ENCODE results near the gene SPATA13.

The SPATA13 gene

DNA sequence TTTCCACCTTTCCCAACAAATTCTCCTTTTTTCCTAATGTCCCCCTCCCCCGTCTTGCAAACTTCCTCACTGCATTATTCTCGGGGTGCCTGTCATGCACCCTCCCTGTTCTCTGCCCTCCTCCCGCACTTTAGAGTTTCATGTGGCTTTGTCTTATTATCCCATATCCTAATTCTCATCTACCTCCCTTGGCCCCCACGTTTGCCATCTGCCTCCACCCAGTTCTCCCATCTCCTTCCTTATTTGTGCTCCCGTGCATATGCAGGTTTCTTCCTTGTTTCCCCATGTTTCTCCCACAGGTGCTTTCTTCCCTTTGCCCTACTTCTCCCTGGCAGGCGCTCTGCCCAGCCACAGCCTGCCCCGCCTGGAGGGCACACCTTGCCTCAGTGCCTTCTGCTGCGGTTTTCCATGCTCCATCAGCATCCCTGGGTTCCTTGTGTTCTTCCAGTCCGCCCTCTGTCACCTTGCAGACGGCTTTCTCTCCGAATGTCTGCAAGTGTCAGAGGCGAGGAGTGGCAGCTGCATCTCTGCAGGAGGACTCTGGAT lies 1.5 kb downstream of the SPATA13 start:
- WGBS (ENCODE audit: extremely low coverage, insufficient coverage, insufficient read length), result 100% methylated on average over 1 of the region's 12 CpGs
- H3K79me1 ChIP-seq (ENCODE audit: low read length), result peaks cover 5% of the 10 kb centered on the region
- no peaks in the 10 kb centered on the region for H3K36me3 ChIP-seq (ENCODE audit: control insufficient read depth in 1 of 2, insufficient read depth in 2 of 2, low read length in 2 of 2)
- peak overlapping the region; percentile 51 for H3K4me3 ChIP-seq (ENCODE audit: low read depth, low read length)
- H3K23ac ChIP-seq (ENCODE audit: low read length), result no peak overlapping the region
- H3K9ac ChIP-seq (ENCODE audit: low read length), result no peak overlapping the region
- H3K4me1 ChIP-seq (ENCODE audit: control insufficient read depth in 1 of 2, insufficient read depth in 2 of 2, low read length in 2 of 2), result peaks cover 7 to 8% of the 10 kb centered on the region in 2 experiments
- no peak overlapping the region for H2BK5ac ChIP-seq (ENCODE audit: low read depth, low read length, poor library complexity)
- no peak overlapping the region for H3K18ac ChIP-seq (ENCODE audit: low read length)
- H3K14ac ChIP-seq (ENCODE audit: low read length), result no peak overlapping the region
- no peak overlapping the region for H2AFZ ChIP-seq (ENCODE audit: insufficient read depth, low read length, poor library complexity)
- H3K27ac ChIP-seq (ENCODE audit: low read depth, low read length), result no peak overlapping the region
- H2BK12ac ChIP-seq (ENCODE audit: low read length), result no peak overlapping the region
- no peak overlapping the region for H2BK120ac ChIP-seq (ENCODE audit: insufficient read depth, low read length, poor library complexity)
- peaks cover 3% of the 10 kb centered on the region for H3K9me3 ChIP-seq (ENCODE audit: insufficient read depth, low read depth, low read length)
- DNase-seq, result no peak
- H4K12ac ChIP-seq (ENCODE audit: low read depth, low read length), result no peak overlapping the region
- no peak overlapping the region for H4K91ac ChIP-seq (ENCODE audit: low read depth, low read length)
- no peak overlapping the region for H2AK5ac ChIP-seq (ENCODE audit: low read length)
- no peak overlapping the region for H3K4ac ChIP-seq (ENCODE audit: low read depth, low read length)
- H3K79me2 ChIP-seq (ENCODE audit: control insufficient read depth, insufficient read depth, low read length, poor library complexity), result peaks cover 2% of the 10 kb centered on the region
- H4K8ac ChIP-seq (ENCODE audit: low read depth, low read length), result no peak overlapping the region
- H3K4me2 ChIP-seq (ENCODE audit: low read length), result no peak overlapping the region
- H3K27me3 ChIP-seq (ENCODE audit: insufficient read depth, low read length), result peaks cover 15% of the 10 kb centered on the region

DNA sequence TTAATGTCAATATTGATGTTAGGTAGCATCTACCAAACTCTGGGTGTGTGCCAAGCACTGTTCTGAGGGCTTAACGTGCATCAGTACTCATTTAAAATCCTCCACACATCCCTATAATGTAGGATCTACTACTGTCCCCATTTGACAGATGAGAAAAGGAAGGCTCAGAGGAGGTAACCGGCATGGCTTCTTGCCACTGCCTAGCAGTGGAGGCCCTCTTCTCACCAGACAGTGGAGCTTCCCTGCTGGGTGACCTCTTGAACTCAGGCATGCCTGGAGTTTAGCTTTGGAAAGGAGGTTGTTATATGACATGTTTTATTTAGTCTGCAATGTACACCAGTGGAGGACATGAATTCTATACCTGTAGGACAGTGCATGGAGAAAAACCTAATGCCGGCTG lies 2.1 kb downstream of the SPATA13 start:
- Histone ChIP-seq H4K8ac (ENCODE audit: low read depth, low read length) (no peak overlapping the region), H2BK12ac (ENCODE audit: low read length) (no peak overlapping the region), H3K4me3 (ENCODE audit: low read depth, low read length) (no peak overlapping the region), H2AK5ac (ENCODE audit: low read length) (no peak overlapping the region), H3K79me2 (ENCODE audit: control insufficient read depth, insufficient read depth, low read length, poor library complexity) (peaks cover 2% of the 10 kb centered on the region), H2BK120ac (ENCODE audit: insufficient read depth, low read length, poor library complexity) (no peak overlapping the region), H3K4me1 (ENCODE audit: control insufficient read depth in 1 of 2, insufficient read depth in 2 of 2, low read length in 2 of 2) (peaks cover 7 to 8% of the 10 kb centered on the region in 2 experiments), H3K36me3 (ENCODE audit: control insufficient read depth in 1 of 2, insufficient read depth in 2 of 2, low read length in 2 of 2) (no peaks in the 10 kb centered on the region), H3K18ac (ENCODE audit: low read length) (no peak overlapping the region), H4K91ac (ENCODE audit: low read depth, low read length) (no peak overlapping the region), H2BK5ac (ENCODE audit: low read depth, low read length, poor library complexity) (no peak overlapping the region), H3K14ac (ENCODE audit: low read length) (no peak overlapping the region), H3K23ac (ENCODE audit: low read length) (no peak overlapping the region), H3K4me2 (ENCODE audit: low read length) (no peak overlapping the region), H3K79me1 (ENCODE audit: low read length) (peaks cover 5% of the 10 kb centered on the region), H3K4ac (ENCODE audit: low read depth, low read length) (no peak overlapping the region), H4K12ac (ENCODE audit: low read depth, low read length) (no peak overlapping the region), H3K9ac (ENCODE audit: low read length) (no peak overlapping the region), H2AFZ (ENCODE audit: insufficient read depth, low read length, poor library complexity) (no peak overlapping the region), H3K9me3 (ENCODE audit: insufficient read depth, low read depth, low read length) (peaks cover 3% of the 10 kb centered on the region), H3K27me3 (ENCODE audit: insufficient read depth, low read length) (peaks cover 15% of the 10 kb centered on the region), H3K27ac (ENCODE audit: low read depth, low read length) (no peak overlapping the region)
- no CpG with 5 or more reads among the region's 3 CpGs for WGBS (ENCODE audit: extremely low coverage, insufficient coverage, insufficient read length)
- DNase-seq, result no peak

DNA sequence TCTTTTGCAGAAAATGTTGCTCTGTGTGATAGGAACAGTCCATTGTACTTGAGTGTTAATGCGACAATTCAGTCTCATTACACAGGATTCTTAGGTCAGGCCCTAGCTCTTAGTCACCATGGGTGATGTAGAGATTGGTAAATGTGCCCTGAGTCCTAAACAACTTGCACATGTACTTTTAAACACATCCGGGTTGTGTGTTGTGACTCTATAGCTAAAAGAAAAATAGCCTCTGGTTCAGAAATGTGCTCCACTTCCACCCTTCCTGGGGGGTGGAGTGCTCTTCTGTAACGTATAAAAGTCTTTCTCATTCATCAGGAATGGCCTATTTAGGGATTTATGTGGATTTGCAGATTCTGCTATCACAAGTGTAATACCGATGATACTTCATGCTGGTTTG lies 5.2 kb downstream of the SPATA13 start:
- Histone ChIP-seq H4K8ac (ENCODE audit: low read depth, low read length) (no peak overlapping the region), H4K91ac (ENCODE audit: low read depth, low read length) (no peak overlapping the region), H2BK120ac (ENCODE audit: insufficient read depth, low read length, poor library complexity) (no peak overlapping the region), H3K9me3 (ENCODE audit: insufficient read depth, low read depth, low read length) (peaks cover 3% of the 10 kb centered on the region), H3K79me2 (ENCODE audit: control insufficient read depth, insufficient read depth, low read length, poor library complexity) (peaks cover 2% of the 10 kb centered on the region), H3K14ac (ENCODE audit: low read length) (no peak overlapping the region), H3K9ac (ENCODE audit: low read length) (no peak overlapping the region), H3K4ac (ENCODE audit: low read depth, low read length) (no peak overlapping the region), H3K36me3 (ENCODE audit: control insufficient read depth in 1 of 2, insufficient read depth in 2 of 2, low read length in 2 of 2) (no peaks in the 10 kb centered on the region), H4K12ac (ENCODE audit: low read depth, low read length) (no peak overlapping the region), H3K27me3 (ENCODE audit: insufficient read depth, low read length) (peaks cover 13% of the 10 kb centered on the region), H3K79me1 (ENCODE audit: low read length) (peaks cover 3% of the 10 kb centered on the region), H2AK5ac (ENCODE audit: low read length) (no peak overlapping the region), H3K27ac (ENCODE audit: low read depth, low read length) (no peak overlapping the region), H3K23ac (ENCODE audit: low read length) (no peak overlapping the region), H2BK5ac (ENCODE audit: low read depth, low read length, poor library complexity) (no peak overlapping the region), H2AFZ (ENCODE audit: insufficient read depth, low read length, poor library complexity) (no peak overlapping the region), H3K18ac (ENCODE audit: low read length) (no peak overlapping the region), H2BK12ac (ENCODE audit: low read length) (no peak overlapping the region), H3K4me2 (ENCODE audit: low read length) (no peak overlapping the region), H3K4me1 (ENCODE audit: control insufficient read depth in 1 of 2, insufficient read depth in 2 of 2, low read length in 2 of 2) (peaks cover 5 to 7% of the 10 kb centered on the region in 2 experiments), H3K4me3 (ENCODE audit: low read depth, low read length) (no peak overlapping the region)
- WGBS (ENCODE audit: extremely low coverage, insufficient coverage, insufficient read length), result no CpG with 5 or more reads among the region's 4 CpGs
- DNase-seq, result no peak

DNA sequence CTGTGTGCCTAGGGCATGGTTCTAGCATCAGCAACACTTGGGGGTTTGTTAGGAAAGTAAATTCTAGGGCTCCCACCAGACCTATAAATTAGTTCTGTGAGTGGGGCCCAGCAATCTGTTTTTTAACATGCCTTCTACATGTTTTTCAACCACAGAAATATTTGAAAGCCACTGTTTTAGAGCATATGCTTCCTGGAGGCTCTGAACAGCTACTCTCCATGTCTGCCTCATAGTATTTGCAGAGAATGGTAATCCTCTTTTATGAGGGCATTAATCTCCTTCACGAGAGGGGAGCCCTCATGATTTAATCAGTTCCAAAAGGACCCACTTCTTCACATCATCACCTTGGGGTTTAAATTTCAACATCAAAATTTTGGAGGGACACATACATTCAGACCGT lies 6.0 kb downstream of the SPATA13 start:
- no peak overlapping the region for H3K18ac ChIP-seq (ENCODE audit: low read length)
- no peak overlapping the region for H3K4me2 ChIP-seq (ENCODE audit: low read length)
- no peak overlapping the region for H4K12ac ChIP-seq (ENCODE audit: low read depth, low read length)
- no peak overlapping the region for H2BK120ac ChIP-seq (ENCODE audit: insufficient read depth, low read length, poor library complexity)
- H3K27ac ChIP-seq (ENCODE audit: low read depth, low read length), result no peak overlapping the region
- no peak overlapping the region for H3K9ac ChIP-seq (ENCODE audit: low read length)
- H3K27me3 ChIP-seq (ENCODE audit: insufficient read depth, low read length), result peaks cover 5% of the 10 kb centered on the region
- no peak overlapping the region for H3K23ac ChIP-seq (ENCODE audit: low read length)
- H4K8ac ChIP-seq (ENCODE audit: low read depth, low read length), result no peak overlapping the region
- no peak overlapping the region for H2AK5ac ChIP-seq (ENCODE audit: low read length)
- no peak for DNase-seq
- H3K9me3 ChIP-seq (ENCODE audit: insufficient read depth, low read depth, low read length), result peaks cover 1% of the 10 kb centered on the region
- H3K4me1 ChIP-seq (ENCODE audit: control insufficient read depth in 1 of 2, insufficient read depth in 2 of 2, low read length in 2 of 2), result peaks cover 0 to 2% of the 10 kb centered on the region in 2 experiments
- H2AFZ ChIP-seq (ENCODE audit: insufficient read depth, low read length, poor library complexity), result no peak overlapping the region
- no peak overlapping the region for H2BK5ac ChIP-seq (ENCODE audit: low read depth, low read length, poor library complexity)
- H3K79me1 ChIP-seq (ENCODE audit: low read length), result no peaks in the 10 kb centered on the region
- H3K14ac ChIP-seq (ENCODE audit: low read length), result no peak overlapping the region
- H2BK12ac ChIP-seq (ENCODE audit: low read length), result no peak overlapping the region
- no peak overlapping the region for H3K4me3 ChIP-seq (ENCODE audit: low read depth, low read length)
- H3K4ac ChIP-seq (ENCODE audit: low read depth, low read length), result no peak overlapping the region
- no peak overlapping the region for H4K91ac ChIP-seq (ENCODE audit: low read depth, low read length)
- H3K36me3 ChIP-seq (ENCODE audit: control insufficient read depth in 1 of 2, insufficient read depth in 2 of 2, low read length in 2 of 2), result no peaks in the 10 kb centered on the region
- no CpG with 5 or more reads among the region's 2 CpGs for WGBS (ENCODE audit: extremely low coverage, insufficient coverage, insufficient read length)
- no peaks in the 10 kb centered on the region for H3K79me2 ChIP-seq (ENCODE audit: control insufficient read depth, insufficient read depth, low read length, poor library complexity)

Data from trophoblast cell (in vitro differentiated cells and primary cell).